HG03066 (cell line): Measurements from ENCODE around the gene MED29.
A peak's percentile ranks its signal among the peaks of the same experiment; 100 is the strongest.

Source experiments
- ATAC-seq: cut with Tn5 transposase; IDR thresholded peaks from one replicate; pipeline ENCODE4 v1.9.1; 2021; ENCODE audit warnings: low read depth; ENCODE audit not compliant: unreplicated experiment

MED29 gene

GRCh38 chr19:39410017-39410830 is 19.0 kb downstream of the MED29 start:
- ATAC-seq: no peak

- no peak for ATAC-seq
Measured at GRCh38 chr19:39410831-39411080, 19.6 kb downstream of the MED29 start.

- ATAC-seq: no peak
Measured at GRCh38 chr19:39411081-39411831, 20.1 kb downstream of the MED29 start.

- ATAC-seq: peak; percentile 19
Measured at GRCh38 chr19:39411832-39412099, 20.6 kb downstream of the MED29 start.

GRCh38 chr19:39412100-39412866 is 21.1 kb downstream of the MED29 start, which contains the start of gene PLEKHG2:
Gene PLEKHG2, plus strand, starts transcription at chr19:39412669. Its CDS starts 1,418 bp downstream, at chr19:39414087.
- peak; percentile 48 for ATAC-seq

- ATAC-seq: no peak
Measured at GRCh38 chr19:39412867-39413271, 21.7 kb downstream of the MED29 start.

- ATAC-seq: no peak
Measured at GRCh38 chr19:39413272-39413910, 22.2 kb downstream of the MED29 start.

- ATAC-seq: no peak
Measured at GRCh38 chr19:39413911-39414608, 22.9 kb downstream of the MED29 start.

GRCh38 chr19:39415111-39416046 is 24.2 kb downstream of the MED29 start:
- ATAC-seq: no peak

- ATAC-seq: no peak
Measured at GRCh38 chr19:39416152-39417120, 25.3 kb downstream of the MED29 start.

GRCh38 chr19:39417463-39418181 is 26.4 kb downstream of the MED29 start:
- ATAC-seq: no peak

GRCh38 chr19:39419003-39419402 is 27.8 kb downstream of the MED29 start:
- ATAC-seq: no peak

GRCh38 chr19:39420769-39421168 is 29.6 kb downstream of the MED29 start:
- ATAC-seq: no peak

- ATAC-seq: no peak
Measured at GRCh38 chr19:39422020-39422419, 30.8 kb downstream of the MED29 start.

- ATAC-seq: no peak
Measured at GRCh38 chr19:39423258-39424086, 32.3 kb downstream of the MED29 start.

- ATAC-seq: no peak
Measured at GRCh38 chr19:39424934-39425333, 33.8 kb downstream of the MED29 start.

GRCh38 chr19:39425744-39426143 is 34.6 kb downstream of the MED29 start:
- ATAC-seq: no peak
